ENCODE data around the gene UGT2B10. TPM values are rescaled to one million over a fixed set of nuclear protein-coding genes. Genes with fewer than 3 reads are reported as not detected.

UGT2B10 gene
- polyA plus RNA-seq, 1 of the 3 experiments (the other 2 are of a cell fraction): not detected

GRCh38 chr4:68858039-68858438 lies 42.2 kb downstream of the UGT2B10 start:
- Histone ChIP-seq H2AFZ (ENCODE audit: low read depth) (no peak overlapping the region), H4K20me1 (ENCODE audit: insufficient read depth) (no peaks in the 10 kb centered on the region), H3K27me3 (ENCODE audit: insufficient read depth) (no peaks in the 10 kb centered on the region), H3K4me1 (ENCODE audit: control insufficient read depth in 1 of 2, insufficient read depth in 2 of 2, low read depth in 1 of 2, low read length in 1 of 2) (no peaks in the 10 kb centered on the region), H3K9me2 (no peaks in the 10 kb centered on the region), H3F3A (replicated peaks; ENCODE audit: insufficient read depth) (no peaks in the 10 kb centered on the region), H3K9ac (no peak overlapping the region), H3K4me3 (ENCODE audit: low read depth in 2 of 2, low read length in 1 of 2) (no peak overlapping the region), H3K9me3 (no peaks in the 10 kb centered on the region), H3K79me2 (ENCODE audit: insufficient read depth) (no peaks in the 10 kb centered on the region), H3K4me2 (no peak overlapping the region), H3K27ac (ENCODE audit: low read depth in 2 of 2, low read length in 1 of 2) (no peak overlapping the region), H3K36me3 (replicated peaks in 1 of 2; ENCODE audit: control insufficient read depth in 1 of 2, insufficient read depth in 2 of 2, low read length in 1 of 2) (no peaks in the 10 kb centered on the region)
- no peak for TF ChIP-seq YY1 (IDR thresholded peaks at IDR 0.05; ENCODE audit: low read depth)
- no peak for TF ChIP-seq POLR2AphosphoS5 (IDR thresholded peaks at IDR 0.05; ENCODE audit: low read depth, low read length)
- no peak for TF ChIP-seq IRF3 (IDR thresholded peaks at IDR 0.05; ENCODE audit: low read depth, low read length)
- TF ChIP-seq MAX (IDR thresholded peaks at IDR 0.05; ENCODE audit: low read depth): no peak
- no peak for TF ChIP-seq SIN3A (IDR thresholded peaks at IDR 0.05; ENCODE audit: borderline replicate concordance, low read depth, low read length)
- no peak for TF ChIP-seq TCF12 (IDR thresholded peaks at IDR 0.05)
- TF ChIP-seq TEAD4 (IDR thresholded peaks at IDR 0.05; ENCODE audit: borderline replicate concordance, insufficient read depth): no peak
- no peak for TF ChIP-seq FOXM1 (IDR thresholded peaks at IDR 0.05; ENCODE audit: low read depth)
- TF ChIP-seq RFX5 (IDR thresholded peaks at IDR 0.05; ENCODE audit: low read length): no peak
- TF ChIP-seq FOSL2 (IDR thresholded peaks at IDR 0.05; ENCODE audit: borderline replicate concordance, low read depth): no peak
- TF ChIP-seq EZH2phosphoT487 (IDR thresholded peaks at IDR 0.05; ENCODE audit: borderline replicate concordance, low read depth): no peak
- TF ChIP-seq JUND (IDR thresholded peaks at IDR 0.05): no peak
- TF ChIP-seq REST (IDR thresholded peaks at IDR 0.05; ENCODE audit: low read depth, low read length): no peak
- TF ChIP-seq MXI1 (IDR thresholded peaks at IDR 0.05; ENCODE audit: low read depth, low read length): no peak
- TF ChIP-seq TAF1 (IDR thresholded peaks at IDR 0.05; ENCODE audit: borderline replicate concordance, low read depth, low read length): no peak
- POLR2A ChIA-PET: no interaction called here
- CTCF ChIA-PET: no interaction called here
- no peak for DNase-seq

Measured in SK-N-SH (cell line).